Erythroblast (primary cell): Measurements from ENCODE around the gene ZMIZ1.

Experiments
- GATA1 ChIP-seq: IDR thresholded peaks from 2 replicates; pipeline ENCODE4 v1.6.1; 2011; ENCODE audit warnings: low read depth, mild to moderate bottlenecking, control low read depth, low read length, moderate library complexity
- POLR2A ChIP-seq: IDR thresholded peaks from 2 replicates; pipeline ENCODE4 v1.6.1; 2011; ENCODE audit warnings: mild to moderate bottlenecking, low read length

GRCh38 chr10:79292026-79292766, 223.4 kb downstream of the ZMIZ1 start:
- TF ChIP-seq POLR2A, result no peak
- TF ChIP-seq GATA1, result no peak
